GM18951 (cell line): ENCODE results near the gene KNDC1.

Source experiments
- POLR2A ChIP-seq: IDR thresholded peaks from 4 replicates; pipeline ENCODE4 v1.6.1; 2011; ENCODE audit warnings: mild to moderate bottlenecking; ENCODE audit not compliant: insufficient read length, insufficient read depth; ENCODE audit errors: extremely low read depth
- in situ Hi-C: fragments of 300-500 bp; cut with MboI; formaldehyde crosslinking; loops from one replicate; pipeline ENCODE4 v1.12.0; 2022; ENCODE audit warnings: low sequenced_read_pairs, mixed read lengths, inconsistent platforms; ENCODE audit not compliant: unreplicated experiment

KNDC1 gene

GRCh38 chr10:133117688-133118071 is 42.3 kb upstream of the KNDC1 start:
- no peak for TF ChIP-seq POLR2A
- in situ Hi-C loops, result no loop called here

DNA sequence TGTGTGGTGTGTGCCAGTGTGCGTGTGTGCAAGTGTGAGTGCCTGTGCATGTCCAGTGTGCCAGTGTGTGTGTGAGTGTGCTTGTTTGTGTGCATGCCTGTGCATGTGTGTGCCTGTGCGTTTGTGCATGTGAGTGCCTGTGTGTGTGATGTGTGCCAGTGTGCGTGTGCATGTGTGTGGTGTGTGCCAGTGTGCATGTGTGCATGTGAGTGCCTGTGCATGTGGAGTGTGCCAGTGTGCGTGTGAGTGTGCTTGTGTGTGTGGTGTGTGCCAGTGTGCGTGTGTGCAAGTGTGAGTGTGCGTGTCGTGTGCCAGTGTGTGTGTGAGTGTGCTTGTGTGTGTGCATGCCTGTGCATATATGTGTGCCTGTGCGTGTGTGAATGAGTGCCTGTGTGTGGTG is 38.5 kb upstream of the KNDC1 start:
- no peak for TF ChIP-seq POLR2A
- in situ Hi-C loops, result no loop called here

- in situ Hi-C loops, result no loop called here
- no peak for TF ChIP-seq POLR2A
These were observed 37.7 kb upstream of the KNDC1 start for GRCh38 chr10:133122171-133122935.

- TF ChIP-seq POLR2A, result no peak
- in situ Hi-C loops, result no loop called here
These were observed 36.8 kb upstream of the KNDC1 start for GRCh38 chr10:133123050-133123745.

DNA sequence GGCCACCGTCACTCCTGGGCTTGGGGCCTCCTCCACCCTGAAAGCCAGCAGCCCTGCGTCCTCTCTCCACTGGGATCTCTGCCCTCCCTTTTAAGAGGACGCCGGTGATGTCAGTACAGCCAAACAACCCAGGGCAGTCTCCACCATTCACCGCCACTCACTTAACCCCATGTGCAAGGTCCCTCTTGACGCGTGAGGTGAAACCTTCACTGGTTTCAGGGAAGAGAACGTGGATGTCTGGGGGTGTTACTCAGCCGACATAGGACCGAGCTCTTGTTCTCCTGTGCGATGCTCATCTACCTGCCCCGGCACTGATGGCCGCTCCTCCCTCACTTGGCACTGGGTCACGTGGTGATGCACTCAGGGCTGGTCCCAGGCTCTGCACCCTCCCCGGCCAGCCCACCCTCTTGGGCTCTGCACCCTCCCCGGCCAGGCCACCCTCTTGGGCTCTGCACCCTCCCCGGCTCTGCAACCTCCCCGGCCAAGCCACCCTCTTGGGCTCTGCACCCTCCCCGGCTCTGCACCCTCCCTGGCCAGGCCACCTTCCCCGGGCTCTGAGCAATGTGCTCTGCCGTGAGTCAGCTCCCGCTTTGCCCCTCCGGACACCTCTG is 36.2 kb upstream of the KNDC1 start:
- in situ Hi-C loops, result no loop called here
- TF ChIP-seq POLR2A, result no peak

DNA sequence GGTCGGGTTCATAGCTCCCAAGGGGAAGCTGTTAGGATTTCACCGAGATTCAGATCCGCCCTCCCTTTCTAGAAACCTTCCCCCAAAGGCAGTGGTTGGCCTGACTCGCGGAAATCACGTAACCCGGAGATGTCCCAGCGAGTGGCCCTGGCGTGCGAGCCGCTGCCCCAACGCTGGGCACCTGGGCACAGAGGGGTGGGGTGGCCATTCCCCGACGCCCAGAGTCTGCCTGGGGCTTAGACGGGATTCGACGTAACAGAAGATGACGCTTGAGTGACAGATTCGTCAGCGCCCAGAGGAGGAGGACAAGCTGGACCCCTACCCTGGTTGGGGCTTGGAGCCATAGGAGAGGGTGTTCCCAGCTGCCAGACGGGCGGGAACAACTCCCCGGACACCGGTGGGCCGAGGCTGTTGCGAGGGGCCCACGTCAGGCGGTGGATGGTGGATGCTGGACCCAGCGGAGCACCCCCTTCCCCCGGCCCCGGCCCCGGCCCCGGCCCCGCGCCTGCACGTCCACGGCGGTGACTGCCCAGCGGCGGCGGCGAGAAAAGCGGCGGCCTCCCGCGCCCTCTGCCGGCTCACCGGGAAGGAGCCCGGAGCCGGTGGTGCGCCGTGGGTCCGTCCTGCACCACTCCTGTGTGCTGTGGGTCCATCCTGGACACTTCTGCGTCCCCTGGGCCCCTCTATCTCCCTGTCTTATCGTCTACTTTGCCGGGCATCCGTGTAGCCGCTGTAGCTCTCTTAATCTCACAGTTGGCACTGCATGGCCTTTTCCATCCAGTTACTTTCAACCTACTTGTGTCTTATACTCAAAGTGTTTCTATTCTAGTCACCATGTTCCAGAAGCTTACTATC is 35.4 kb upstream of the KNDC1 start:
- no peak for TF ChIP-seq POLR2A
- in situ Hi-C loops, result no loop called here

DNA sequence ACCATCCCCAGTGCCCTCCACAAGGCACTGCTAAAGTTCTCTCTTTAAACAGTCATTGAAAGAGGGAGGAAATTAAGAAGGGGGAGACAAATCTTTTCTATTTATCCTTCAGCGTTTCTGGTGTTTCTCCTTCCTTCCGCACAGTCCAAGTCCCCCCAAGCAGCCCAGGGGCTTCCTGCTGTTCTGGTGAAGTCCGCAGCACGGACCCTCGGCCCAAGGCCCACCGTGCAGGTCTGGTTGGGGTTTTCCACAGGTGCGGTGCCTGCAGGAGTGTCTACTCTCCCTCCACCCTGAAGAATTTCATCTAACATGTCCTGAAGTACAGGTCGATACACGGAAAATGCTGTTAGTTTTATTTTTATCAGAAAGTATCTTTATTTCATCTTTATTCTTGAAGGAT is 34.1 kb upstream of the KNDC1 start:
- in situ Hi-C loops, result no loop called here
- no peak for TF ChIP-seq POLR2A

DNA sequence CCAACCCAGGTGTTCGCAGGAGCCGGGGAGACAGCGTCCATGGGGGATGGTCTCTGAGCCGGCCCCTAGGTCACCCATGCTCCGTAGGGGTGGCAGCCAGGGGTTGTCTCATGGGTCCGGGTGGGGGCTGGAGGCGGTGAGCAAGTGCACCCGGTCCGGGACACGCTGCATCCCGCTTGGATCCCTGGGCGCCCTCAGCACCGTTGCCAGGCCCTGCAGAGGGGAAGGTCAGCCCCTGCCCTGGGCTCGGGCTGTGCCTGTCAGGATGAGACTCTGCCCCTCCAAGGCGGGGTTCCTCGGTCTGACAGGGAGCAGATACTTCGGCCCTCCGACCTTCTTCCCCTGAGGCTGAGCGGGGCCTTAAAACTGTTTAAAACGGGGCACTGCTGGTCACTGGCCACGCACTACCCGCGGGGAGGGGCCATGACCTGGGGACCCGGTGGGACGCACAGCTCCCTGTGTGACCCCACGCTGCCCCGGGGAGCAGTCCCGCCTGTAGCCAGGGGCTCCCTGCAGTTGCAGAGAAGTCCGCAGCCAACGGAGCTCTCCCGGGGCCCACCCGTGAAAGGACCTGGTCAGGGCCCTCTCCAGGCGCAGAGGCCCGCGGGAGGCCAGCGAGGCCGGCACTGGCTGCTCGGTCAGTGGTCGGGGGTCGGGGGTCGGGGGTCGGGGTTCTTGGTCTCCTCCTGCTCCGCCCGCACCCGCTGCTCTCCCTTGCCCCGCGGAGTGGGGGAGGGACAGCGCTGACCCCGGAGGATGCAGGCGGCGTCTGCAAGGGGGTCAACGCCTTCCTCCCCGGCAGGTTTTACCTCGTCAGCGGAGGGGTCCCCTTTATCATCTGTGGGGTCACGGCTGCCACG is 33.4 kb upstream of the KNDC1 start:
- in situ Hi-C loops, result no loop called here
- no peak for TF ChIP-seq POLR2A

- in situ Hi-C loops, result no loop called here
- no peak for TF ChIP-seq POLR2A
These were observed 32.5 kb upstream of the KNDC1 start for GRCh38 chr10:133127291-133128125.

DNA sequence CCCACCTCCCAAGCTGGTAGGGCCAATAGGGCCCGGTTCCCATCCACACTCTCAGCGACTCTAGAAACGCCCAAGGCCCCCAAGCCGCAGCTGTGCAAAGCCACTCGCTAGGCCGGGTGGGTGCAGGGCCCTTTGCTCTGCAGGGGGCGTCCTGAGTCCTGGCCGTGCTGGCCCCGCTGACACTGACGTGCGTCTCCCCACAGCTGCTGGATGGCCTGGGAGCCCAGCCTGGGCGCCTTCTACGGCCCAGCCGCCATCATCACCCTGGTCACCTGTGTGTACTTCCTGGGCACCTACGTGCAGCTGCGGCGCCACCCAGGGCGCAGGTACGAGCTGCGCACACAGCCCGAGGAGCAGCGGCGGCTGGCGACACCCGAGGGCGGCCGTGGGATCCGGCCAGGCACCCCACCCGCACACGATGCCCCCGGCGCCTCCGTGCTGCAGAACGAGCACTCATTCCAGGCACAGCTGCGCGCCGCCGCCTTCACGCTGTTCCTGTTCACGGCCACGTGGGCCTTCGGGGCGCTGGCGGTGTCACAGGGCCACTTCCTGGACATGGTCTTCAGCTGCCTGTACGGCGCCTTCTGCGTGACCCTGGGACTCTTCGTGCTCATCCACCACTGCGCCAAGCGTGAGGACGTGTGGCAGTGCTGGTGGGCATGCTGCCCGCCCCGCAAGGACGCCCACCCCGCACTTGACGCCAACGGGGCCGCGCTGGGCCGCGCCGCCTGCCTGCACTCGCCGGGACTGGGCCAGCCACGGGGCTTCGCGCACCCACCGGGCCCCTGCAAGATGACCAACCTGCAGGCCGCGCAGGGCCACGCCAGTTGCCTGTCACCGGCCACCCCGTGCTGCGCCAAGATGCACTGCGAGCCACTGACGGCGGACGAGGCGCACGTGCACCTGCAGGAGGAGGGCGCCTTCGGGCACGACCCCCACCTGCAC is 31.6 kb upstream of the KNDC1 start:
- in situ Hi-C loops, result no loop called here
- no peak for TF ChIP-seq POLR2A
